IPS-NIHi7 (cell line): ENCODE results near the gene UBE2L5.
"Not testable (repeated sequence)": the region's sequence is repeated elsewhere in the genome, so short reads cannot be mapped to it uniquely, and the experiment has no call there.

Experiments
- DNase-seq: peaks from one replicate; pipeline ENCODE4 v3.0.0; 2012; ENCODE audit warnings: mixed read lengths; ENCODE audit errors: extremely low spot score

The UBE2L5 gene

GRCh38 chr13:30440910-30441703 lies 18.8 kb downstream of the UBE2L5 start:
- no peak for DNase-seq

- DNase-seq = no peak
Observed at GRCh38 chr13:30442926-30443325, 20.6 kb downstream of the UBE2L5 start.

GRCh38 chr13:30443491-30443890 lies 21.2 kb downstream of the UBE2L5 start:
- DNase-seq = not testable (repeated sequence)

- DNase-seq = no peak
Observed at GRCh38 chr13:30443957-30444404, 21.7 kb downstream of the UBE2L5 start.

GRCh38 chr13:30446126-30446500 lies 23.8 kb downstream of the UBE2L5 start:
- DNase-seq = peak; percentile 21

- DNase-seq = no peak
Observed at GRCh38 chr13:30448441-30448840, 26.1 kb downstream of the UBE2L5 start.

GRCh38 chr13:30450066-30450465 lies 27.8 kb downstream of the UBE2L5 start:
- no peak for DNase-seq

- DNase-seq = not testable (repeated sequence)
Observed at GRCh38 chr13:30451476-30451875, 29.2 kb downstream of the UBE2L5 start.

GRCh38 chr13:30453727-30454126 lies 31.4 kb downstream of the UBE2L5 start:
- DNase-seq = no peak

- DNase-seq = no peak
Observed at GRCh38 chr13:30454991-30455390, 32.7 kb downstream of the UBE2L5 start.

GRCh38 chr13:30456290-30456689 lies 34.0 kb downstream of the UBE2L5 start:
- no peak for DNase-seq

GRCh38 chr13:30457306-30457891 lies 35.1 kb downstream of the UBE2L5 start:
- DNase-seq = no peak

GRCh38 chr13:30461279-30462066 lies 39.2 kb downstream of the UBE2L5 start:
- DNase-seq = not testable (repeated sequence)

- no peak for DNase-seq
Observed at GRCh38 chr13:30463787-30464495, 41.6 kb downstream of the UBE2L5 start.

- DNase-seq = peak; percentile 51
Observed at GRCh38 chr13:30464496-30465342, 42.4 kb downstream of the UBE2L5 start.

GRCh38 chr13:30465343-30465592 lies 43.0 kb downstream of the UBE2L5 start:
- no peak for DNase-seq

- peak; percentile 96 for DNase-seq
Observed at GRCh38 chr13:30465593-30466357, 43.5 kb downstream of the UBE2L5 start, which contains the start of gene HMGB1. Gene HMGB1 (minus strand): TSS chr13:30465936. CDS start chr13:30463680, 2,256 bp downstream.

- DNase-seq = peak; percentile 31
Observed at GRCh38 chr13:30466358-30466714, 44.0 kb downstream of the UBE2L5 start.

- DNase-seq = no peak
Observed at GRCh38 chr13:30466841-30467252, 44.6 kb downstream of the UBE2L5 start.

GRCh38 chr13:30473675-30474074 lies 51.4 kb downstream of the UBE2L5 start:
- no peak for DNase-seq
